H1 (cell line): Measurements from ENCODE around the gene C1orf50. TPM values are rescaled to one million over a fixed set of nuclear protein-coding genes. Genes with fewer than 3 reads are reported as not detected.

Source experiments
- CHD7 ChIP-seq: fragments of 300-600 bp; sonication (generic); IDR thresholded peaks from 2 replicates; pipeline ENCODE4 v1.7.1; 2012; ENCODE audit warnings: low read length, moderate library complexity, mild to moderate bottlenecking, inconsistent platforms; ENCODE audit not compliant: insufficient replicate concordance
- EGR1 ChIP-seq: IDR thresholded peaks from 2 replicates; pipeline ENCODE4 v1.6.1; 2011; ENCODE audit warnings: low read depth, low read length, borderline replicate concordance
- EZH2 ChIP-seq: fragments of 200-600 bp; sonication (generic); IDR thresholded peaks from 2 replicates; pipeline ENCODE4 v1.7.1; 2012; ENCODE audit warnings: low read depth, mild to moderate bottlenecking, moderate library complexity, low read length, inconsistent platforms; ENCODE audit not compliant: severe bottlenecking
- HDAC6 ChIP-seq: IDR thresholded peaks from one replicate; pipeline ENCODE4 v1.7.1; 2012; ENCODE audit warnings: low read depth, mild to moderate bottlenecking, inconsistent platforms, low read length, moderate library complexity
- JUND ChIP-seq: IDR thresholded peaks from 2 replicates; pipeline ENCODE4 v1.6.1; 2011; ENCODE audit warnings: mild to moderate bottlenecking, improper control_type of control experiment, low read length
- NRF1 ChIP-seq: IDR thresholded peaks from 2 replicates; pipeline ENCODE4 v1.6.1; 2011; ENCODE audit warnings: mild to moderate bottlenecking, low read depth, low read length, improper control_type of control experiment
- TBP ChIP-seq: IDR thresholded peaks from 2 replicates; pipeline ENCODE4 v1.6.1; 2011; ENCODE audit warnings: low read depth, low read length, improper control_type of control experiment
- TCF12 ChIP-seq: IDR thresholded peaks from 2 replicates; pipeline ENCODE4 v1.6.1; 2011; ENCODE audit warnings: low read depth, mild to moderate bottlenecking, low read length
- polyA plus RNA-seq, 7 experiments: library from polyadenylated mRNA; depleted of rRNA in 3 of 7; stranded (reverse) in 5 of 7; unstranded in 2 of 7; fragments of >200 nt in 5 of 7; fragments of 200-250 nt in 2 of 7; gene quantifications; 1 replicate in 5 of 7; 2 replicates in 1 of 7; 4 replicates in 1 of 7; pipeline versions ENCODE4 v1.2.1 to v1.2.3, GENCODE V29; 2011 to 2013; ENCODE audit warnings: missing spikeins in 2 of 7, mixed read lengths in 2 of 7
- total RNA-seq: library from RNA; stranded (reverse); fragmentation: NEBNext Ultra II Directional; extraction: Animal tissue kit (Norgen Biotek cat#: 25700); gene quantifications from 2 replicates; pipeline ENCODE4 v1.2.1, GENCODE V29; 2021

C1orf50 gene
- total and polyA plus RNA-seq, 2 of the 8 experiments (the other 6 are each of a cell fraction or from before 2014, with no cell fraction given), result 3.2 to 7.1 TPM

- no peak for TF ChIP-seq TBP
- TF ChIP-seq CHD7, result no peak
- TF ChIP-seq TCF12, result no peak
- no peak for TF ChIP-seq JUND
- TF ChIP-seq HDAC6, result no peak
- no peak for TF ChIP-seq EZH2
- TF ChIP-seq NRF1, result no peak
- no peak for TF ChIP-seq EGR1
Measured at GRCh38 chr1:42735056-42735455, 32.0 kb upstream of the C1orf50 start (continued).
